GM21825 (cell line): ENCODE measurements around the gene ALDH1L1.

ENCODE experiments used
- ATAC-seq: cut with Tn5 transposase; IDR thresholded peaks from one replicate; pipeline ENCODE4 v1.9.1; 2021; ENCODE audit warnings: mild to moderate bottlenecking, moderate library complexity; ENCODE audit not compliant: unreplicated experiment

The ALDH1L1 gene

GRCh38 chr3:126058666-126059065 is 121.7 kb downstream of the ALDH1L1 start:
- no peak for ATAC-seq

- no peak for ATAC-seq
These were observed 122.5 kb downstream of the ALDH1L1 start for GRCh38 chr3:126057936-126058335.

GRCh38 chr3:126057501-126057819 is 122.9 kb downstream of the ALDH1L1 start:
- ATAC-seq, result no peak

- ATAC-seq, result no peak
These were observed 123.5 kb downstream of the ALDH1L1 start for GRCh38 chr3:126056681-126057500.

GRCh38 chr3:126056088-126056487 is 124.3 kb downstream of the ALDH1L1 start:
- ATAC-seq, result no peak

GRCh38 chr3:126054870-126055269 is 125.5 kb downstream of the ALDH1L1 start:
- no peak for ATAC-seq

GRCh38 chr3:126053949-126054569 is 126.3 kb downstream of the ALDH1L1 start:
- no peak for ATAC-seq
